ENCODE data around the gene EYA2.
"Not testable (repeated sequence)": the region's sequence is repeated elsewhere in the genome, so short reads cannot be mapped to it uniquely, and the experiment has no call there.

Gene EYA2

DNA sequence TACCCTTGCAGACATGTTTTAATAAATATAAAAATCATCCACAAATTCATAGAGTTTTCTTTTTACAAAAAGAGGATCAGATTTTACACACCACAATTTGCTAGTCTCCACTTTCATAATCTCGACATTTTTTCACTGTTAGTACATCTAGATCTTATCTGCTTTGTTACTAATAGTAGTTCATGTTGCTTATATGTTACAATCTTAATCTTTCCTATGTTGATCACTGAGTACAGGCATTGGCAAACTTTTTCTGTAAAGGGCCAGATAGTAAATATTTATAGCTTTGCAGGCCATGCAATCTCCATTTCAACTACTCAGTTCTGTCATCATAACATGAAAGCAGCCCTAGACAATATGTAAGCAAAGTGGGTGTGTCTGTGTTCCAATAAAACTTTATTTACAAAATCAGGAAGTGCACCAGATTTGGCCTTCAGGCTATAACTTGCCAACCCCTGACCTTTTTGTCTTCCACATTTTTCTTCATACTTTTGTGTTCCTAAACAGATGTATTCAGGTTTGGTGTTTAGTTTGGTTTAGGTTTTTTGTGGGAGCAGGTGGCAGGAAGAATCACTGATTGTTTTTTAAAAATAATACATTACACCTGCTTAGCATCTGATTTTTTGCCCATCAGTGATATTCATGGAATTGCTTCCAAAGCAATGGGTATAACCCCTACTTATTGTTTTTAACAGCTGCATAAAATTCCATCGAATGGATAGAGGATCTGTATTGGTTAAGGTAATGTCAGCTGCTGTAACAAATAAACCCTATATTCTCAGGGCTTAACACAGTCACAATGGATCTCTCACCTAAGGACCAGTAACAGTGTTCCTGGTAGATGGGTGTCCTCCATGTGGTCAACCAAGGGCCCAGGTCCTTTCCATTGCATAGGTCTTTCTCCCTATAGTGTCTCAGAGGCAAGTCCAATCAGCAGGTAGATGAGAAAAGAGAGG is 61.2 kb downstream of the EYA2 start:
- Histone ChIP-seq H3K27ac (ENCODE audit: low read depth, low read length) (no peak overlapping the region), H3K4me1 (ENCODE audit: insufficient read depth, low read length) (no peaks in the 10 kb centered on the region), H3K36me3 (ENCODE audit: insufficient read depth, low read length) (no peaks in the 10 kb centered on the region), H3K9me3 (ENCODE audit: insufficient read depth, low read depth, low read length) (peaks cover 4% of the 10 kb centered on the region), H3K4me3 (ENCODE audit: low read length) (no peak overlapping the region), H3K27me3 (ENCODE audit: insufficient read depth, low read length) (no peaks in the 10 kb centered on the region), H3K9ac (ENCODE audit: low read depth, low read length) (no peak overlapping the region)
- 89% methylated on average over 1 of the region's 2 CpGs for WGBS

DNA sequence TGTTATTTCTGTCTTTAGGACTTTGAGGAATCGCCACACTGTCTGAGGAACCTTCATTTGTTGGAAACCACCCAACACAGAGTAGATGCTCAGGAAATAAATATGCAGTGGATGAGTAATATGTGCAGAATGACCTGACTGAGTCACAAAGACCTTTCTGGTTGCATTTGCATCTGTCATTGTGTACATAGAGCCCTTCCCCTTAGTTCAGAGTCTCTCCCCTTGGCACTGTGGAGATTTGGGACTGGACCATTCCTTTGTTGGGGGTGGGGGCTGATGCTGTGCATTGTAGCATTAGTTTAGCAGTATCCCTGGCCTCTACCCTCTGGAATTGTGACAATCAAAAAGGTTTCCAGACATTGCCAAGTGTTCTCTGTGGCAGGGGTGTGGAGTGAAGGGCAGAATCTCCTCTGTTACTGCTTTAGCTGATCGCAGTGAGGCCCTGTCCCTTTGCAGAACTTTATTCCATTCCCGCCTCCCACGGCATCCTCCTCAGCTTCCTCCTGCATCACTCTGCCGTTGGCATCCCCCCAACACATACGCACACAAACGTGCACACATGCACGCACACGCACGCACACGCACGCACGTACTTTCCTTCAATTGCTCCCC is 64.5 kb downstream of the EYA2 start:
- Histone ChIP-seq H3K36me3 (ENCODE audit: insufficient read depth, low read length) (no peaks in the 10 kb centered on the region), H3K27me3 (ENCODE audit: insufficient read depth, low read length) (no peaks in the 10 kb centered on the region), H3K9ac (ENCODE audit: low read depth, low read length) (no peak overlapping the region), H3K4me3 (ENCODE audit: low read length) (no peak overlapping the region), H3K9me3 (ENCODE audit: insufficient read depth, low read depth, low read length) (peaks cover 4% of the 10 kb centered on the region), H3K27ac (ENCODE audit: low read depth, low read length) (no peak overlapping the region), H3K4me1 (ENCODE audit: insufficient read depth, low read length) (no peaks in the 10 kb centered on the region)
- 91% methylated on average over 13 of the region's 13 CpGs for WGBS

DNA sequence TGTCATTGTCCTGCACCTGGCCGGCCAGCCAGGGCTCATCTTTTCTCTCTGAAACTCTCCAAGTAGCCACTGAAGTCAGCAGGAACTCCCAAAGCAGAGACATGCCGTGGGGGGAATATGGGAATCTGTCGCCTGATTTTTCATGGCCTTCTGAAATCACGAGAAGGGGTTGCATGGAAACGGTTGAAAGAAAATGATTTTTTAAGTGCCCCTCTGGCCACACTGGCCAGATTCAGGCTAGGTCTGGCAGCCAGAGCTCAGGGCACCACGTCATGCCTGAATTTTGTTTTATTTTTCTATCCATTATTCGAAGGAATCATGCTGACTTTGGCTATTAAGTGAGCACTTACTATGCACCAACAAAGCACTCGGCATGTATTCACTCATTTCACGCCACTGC is 65.2 kb downstream of the EYA2 start:
- Histone ChIP-seq H3K4me1 (ENCODE audit: insufficient read depth, low read length) (no peaks in the 10 kb centered on the region), H3K36me3 (ENCODE audit: insufficient read depth, low read length) (no peaks in the 10 kb centered on the region), H3K27me3 (ENCODE audit: insufficient read depth, low read length) (no peaks in the 10 kb centered on the region), H3K27ac (ENCODE audit: low read depth, low read length) (no peak overlapping the region), H3K9ac (ENCODE audit: low read depth, low read length) (no peak overlapping the region), H3K9me3 (ENCODE audit: insufficient read depth, low read depth, low read length) (peaks cover 4% of the 10 kb centered on the region), H3K4me3 (ENCODE audit: low read length) (no peak overlapping the region)
- WGBS: 92% methylated on average over 9 of the region's 9 CpGs

DNA sequence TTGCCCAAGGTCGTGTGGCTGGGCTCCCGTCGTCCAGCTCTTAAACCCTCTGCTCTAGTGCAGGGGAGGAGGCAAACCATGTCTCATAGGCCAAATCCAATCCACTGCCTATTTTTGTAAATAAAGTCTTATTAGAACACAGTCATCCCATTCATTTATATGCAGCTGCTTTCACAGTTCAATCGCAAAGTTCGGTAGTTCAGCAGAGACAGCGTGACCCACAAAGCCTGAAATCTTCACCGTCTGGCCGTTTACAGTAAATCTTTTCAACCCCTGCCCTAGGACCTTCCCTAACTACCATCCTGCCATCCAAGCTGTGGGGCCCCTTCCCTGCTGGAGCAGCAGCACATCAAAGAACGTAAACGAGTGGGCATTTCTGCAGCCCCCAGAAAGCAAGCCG is 65.9 kb downstream of the EYA2 start:
- peaks cover 4% of the 10 kb centered on the region for H3K9me3 ChIP-seq (ENCODE audit: insufficient read depth, low read depth, low read length)
- no peaks in the 10 kb centered on the region for H3K36me3 ChIP-seq (ENCODE audit: insufficient read depth, low read length)
- no peak overlapping the region for H3K9ac ChIP-seq (ENCODE audit: low read depth, low read length)
- H3K27ac ChIP-seq (ENCODE audit: low read depth, low read length): no peak overlapping the region
- no peaks in the 10 kb centered on the region for H3K27me3 ChIP-seq (ENCODE audit: insufficient read depth, low read length)
- no peaks in the 10 kb centered on the region for H3K4me1 ChIP-seq (ENCODE audit: insufficient read depth, low read length)
- no peak overlapping the region for H3K4me3 ChIP-seq (ENCODE audit: low read length)
- 80% methylated on average over 11 of the region's 11 CpGs for WGBS

DNA sequence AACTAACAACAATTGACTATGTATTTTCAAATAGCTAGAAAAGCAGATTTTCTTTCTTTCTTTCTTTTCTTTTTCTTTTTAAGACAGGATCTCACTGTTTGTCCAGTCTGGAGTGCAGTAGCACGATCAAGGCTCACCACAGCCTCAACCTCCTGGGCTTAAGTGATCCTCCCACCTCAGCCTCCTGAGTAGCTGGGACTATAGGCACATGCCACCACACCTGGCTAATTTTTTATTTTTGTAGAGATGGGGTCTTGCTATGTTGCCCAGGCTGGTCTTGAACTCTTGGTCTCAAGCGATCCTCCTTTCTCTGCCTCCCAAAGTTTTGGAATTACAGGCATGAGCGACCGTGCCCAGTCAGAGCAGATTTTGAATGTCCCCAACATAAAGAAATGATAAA is 67.3 kb downstream of the EYA2 start:
- not testable (repeated sequence) for H3K4me1 ChIP-seq (ENCODE audit: insufficient read depth, low read length); H3K27me3 ChIP-seq (ENCODE audit: insufficient read depth, low read length); H3K27ac ChIP-seq (ENCODE audit: low read depth, low read length); H3K36me3 ChIP-seq (ENCODE audit: insufficient read depth, low read length); H3K9me3 ChIP-seq (ENCODE audit: insufficient read depth, low read depth, low read length); H3K4me3 ChIP-seq (ENCODE audit: low read length); H3K9ac ChIP-seq (ENCODE audit: low read depth, low read length)
- WGBS: 93% methylated on average over 4 of the region's 4 CpGs

DNA sequence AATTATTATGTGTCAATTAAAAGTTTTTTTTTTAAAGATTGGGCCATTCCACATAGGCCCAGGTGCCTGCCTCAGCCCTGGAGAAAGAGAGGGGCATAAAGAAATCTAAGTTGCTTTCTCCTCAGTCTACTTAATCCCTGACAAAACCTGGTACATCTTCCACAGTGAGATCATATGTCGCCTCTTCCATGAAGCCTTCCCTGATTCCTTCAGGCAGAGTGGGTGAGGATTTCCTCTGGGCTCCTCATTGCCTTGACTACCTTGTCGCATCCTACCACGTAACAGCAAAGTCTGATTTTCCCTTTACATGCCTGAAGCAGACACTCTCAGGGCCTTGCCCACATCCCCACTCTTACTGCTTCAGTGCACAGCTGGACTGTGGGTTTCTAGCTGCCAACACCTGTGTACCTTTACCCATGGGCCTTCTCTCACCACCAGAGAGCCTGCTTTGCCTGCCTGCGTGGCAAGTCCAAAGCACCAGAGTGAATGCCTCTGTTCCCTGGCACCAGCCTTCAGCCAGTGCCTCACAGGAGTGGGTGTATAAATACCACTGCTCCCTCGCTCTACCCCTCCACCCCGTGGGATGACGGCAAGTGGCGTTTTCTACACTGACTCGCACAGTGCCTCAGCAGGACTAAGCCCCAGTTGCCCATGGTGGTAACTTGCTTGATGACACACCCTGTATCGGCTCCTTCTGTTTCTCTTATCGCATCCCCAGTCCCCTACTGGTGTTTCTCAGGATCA is 68.0 kb downstream of the EYA2 start:
- WGBS: 78% methylated on average over 11 of the region's 11 CpGs

DNA sequence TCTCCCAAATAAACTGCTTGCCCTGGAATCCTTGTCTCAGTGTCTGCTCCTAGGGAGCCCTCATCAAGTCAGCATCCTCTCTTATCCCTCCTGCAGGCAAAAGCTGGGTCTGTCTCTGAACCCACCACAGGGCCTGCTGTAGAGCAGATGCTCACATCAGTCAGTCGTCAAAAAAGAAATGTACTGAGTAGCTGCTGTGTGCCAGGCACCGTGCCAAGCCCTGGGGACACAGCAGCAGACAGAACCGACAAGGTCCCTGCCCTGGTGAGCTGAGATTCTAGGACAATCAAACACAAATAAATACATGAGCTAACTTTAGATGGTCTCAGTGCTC is 68.5 kb downstream of the EYA2 start:
- Histone ChIP-seq H3K36me3 (ENCODE audit: insufficient read depth, low read length) (no peaks in the 10 kb centered on the region), H3K27me3 (ENCODE audit: insufficient read depth, low read length) (no peaks in the 10 kb centered on the region), H3K9me3 (ENCODE audit: insufficient read depth, low read depth, low read length) (no peaks in the 10 kb centered on the region), H3K27ac (ENCODE audit: low read depth, low read length) (no peak overlapping the region), H3K4me1 (ENCODE audit: insufficient read depth, low read length) (no peaks in the 10 kb centered on the region), H3K9ac (ENCODE audit: low read depth, low read length) (no peak overlapping the region), H3K4me3 (ENCODE audit: low read length) (no peak overlapping the region)
- 87% methylated on average over 3 of the region's 3 CpGs for WGBS

More for the DNA sequence above, 68.0 kb downstream of the EYA2 start:
- Histone ChIP-seq H3K36me3 (ENCODE audit: insufficient read depth, low read length) (no peaks in the 10 kb centered on the region), H3K4me1 (ENCODE audit: insufficient read depth, low read length) (no peaks in the 10 kb centered on the region), H3K27ac (ENCODE audit: low read depth, low read length) (no peak overlapping the region), H3K9me3 (ENCODE audit: insufficient read depth, low read depth, low read length) (no peaks in the 10 kb centered on the region), H3K4me3 (ENCODE audit: low read length) (no peak overlapping the region), H3K27me3 (ENCODE audit: insufficient read depth, low read length) (no peaks in the 10 kb centered on the region), H3K9ac (ENCODE audit: low read depth, low read length) (no peak overlapping the region)

DNA sequence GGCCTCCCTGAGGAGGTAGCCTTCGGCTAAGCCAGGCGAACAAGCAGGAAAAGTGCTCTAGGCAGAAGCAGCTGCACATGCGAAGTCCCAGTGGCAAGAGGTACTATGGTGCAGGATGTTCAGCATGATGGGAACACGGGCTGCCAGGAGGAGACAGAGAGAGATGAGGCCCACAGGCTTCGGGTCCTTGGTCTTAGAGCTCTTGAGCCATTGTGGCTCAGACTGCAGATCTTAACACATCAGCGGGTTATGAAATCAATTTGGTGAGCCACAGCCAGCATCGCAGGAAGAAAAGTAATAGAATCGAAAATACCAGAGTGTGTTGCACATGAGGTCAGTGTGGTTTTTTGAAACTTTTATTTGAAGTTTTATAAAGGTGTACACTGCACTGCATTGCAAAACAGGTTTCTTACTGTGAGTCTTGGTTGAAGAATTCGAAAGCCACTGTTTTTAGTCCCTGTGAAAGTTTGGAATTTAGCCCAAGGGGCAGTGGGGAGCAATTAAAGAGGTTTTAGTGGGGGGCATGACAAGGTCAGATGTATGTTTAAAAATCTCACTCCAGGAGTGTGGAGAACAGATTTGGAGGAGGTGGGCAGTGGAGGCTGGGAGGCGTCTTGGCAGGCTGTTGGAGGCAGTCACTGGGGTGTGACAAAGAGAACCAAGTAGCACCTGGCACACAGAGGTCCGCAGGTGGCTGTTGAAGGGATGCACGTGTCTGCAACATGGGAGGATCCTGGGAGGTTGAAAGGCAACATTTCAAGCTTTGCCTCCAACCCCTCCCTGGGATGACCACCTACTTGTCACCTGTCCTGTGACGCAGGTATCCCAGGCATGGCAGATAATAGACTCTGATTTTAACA is 69.3 kb downstream of the EYA2 start:
- H3K9ac ChIP-seq (ENCODE audit: low read depth, low read length): no peak overlapping the region
- no peak overlapping the region for H3K4me3 ChIP-seq (ENCODE audit: low read length)
- no peak overlapping the region for H3K27ac ChIP-seq (ENCODE audit: low read depth, low read length)
- no peaks in the 10 kb centered on the region for H3K9me3 ChIP-seq (ENCODE audit: insufficient read depth, low read depth, low read length)
- 92% methylated on average over 13 of the region's 13 CpGs for WGBS
- H3K4me1 ChIP-seq (ENCODE audit: insufficient read depth, low read length): no peaks in the 10 kb centered on the region
- H3K36me3 ChIP-seq (ENCODE audit: insufficient read depth, low read length): no peaks in the 10 kb centered on the region
- H3K27me3 ChIP-seq (ENCODE audit: insufficient read depth, low read length): no peaks in the 10 kb centered on the region

DNA sequence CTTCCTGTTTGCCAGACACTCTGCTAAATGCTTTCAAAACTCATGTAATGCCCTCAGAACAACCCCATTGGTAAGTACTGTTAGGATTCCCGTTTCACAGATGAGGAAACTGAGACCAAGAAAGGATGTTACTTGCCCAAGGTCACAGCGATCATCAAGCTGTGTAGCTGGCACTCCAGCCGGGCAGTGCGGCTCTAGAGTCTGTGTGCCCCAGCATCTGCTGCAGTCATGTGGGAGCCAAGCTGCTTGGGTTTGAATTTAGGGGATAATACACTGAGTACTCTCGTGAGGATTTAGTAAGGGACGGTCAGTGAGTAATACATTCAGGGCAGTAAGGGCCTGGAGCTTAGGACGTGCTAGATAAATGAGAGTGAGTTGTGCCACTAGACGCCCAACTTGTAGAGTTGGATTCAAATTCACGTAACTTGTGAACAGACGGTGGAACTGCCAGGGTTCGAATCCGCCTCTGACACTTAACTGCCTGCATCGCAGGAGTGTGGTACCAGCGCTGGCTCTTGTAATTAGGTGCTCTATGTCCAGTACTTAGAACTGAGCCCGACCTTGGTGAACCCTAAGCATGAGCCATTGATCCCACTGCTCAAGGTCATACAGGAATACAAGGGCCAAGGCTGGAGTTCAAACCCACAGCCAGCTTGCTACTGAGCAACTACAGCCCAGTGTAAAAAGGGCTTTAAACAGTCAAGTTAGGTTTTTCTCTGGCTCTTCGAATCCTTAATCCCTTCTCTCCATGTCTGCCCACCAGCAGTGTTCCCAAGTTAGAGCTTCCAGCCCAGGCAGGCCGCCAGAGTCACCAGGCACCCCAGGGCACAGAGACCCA is 70.2 kb downstream of the EYA2 start:
- Histone ChIP-seq H3K4me3 (ENCODE audit: low read length) (no peak overlapping the region), H3K36me3 (ENCODE audit: insufficient read depth, low read length) (no peaks in the 10 kb centered on the region), H3K9ac (ENCODE audit: low read depth, low read length) (no peak overlapping the region), H3K4me1 (ENCODE audit: insufficient read depth, low read length) (no peaks in the 10 kb centered on the region), H3K9me3 (ENCODE audit: insufficient read depth, low read depth, low read length) (no peaks in the 10 kb centered on the region), H3K27me3 (ENCODE audit: insufficient read depth, low read length) (no peaks in the 10 kb centered on the region), H3K27ac (ENCODE audit: low read depth, low read length) (no peak overlapping the region)
- 94% methylated on average over 17 of the region's 17 CpGs for WGBS

DNA sequence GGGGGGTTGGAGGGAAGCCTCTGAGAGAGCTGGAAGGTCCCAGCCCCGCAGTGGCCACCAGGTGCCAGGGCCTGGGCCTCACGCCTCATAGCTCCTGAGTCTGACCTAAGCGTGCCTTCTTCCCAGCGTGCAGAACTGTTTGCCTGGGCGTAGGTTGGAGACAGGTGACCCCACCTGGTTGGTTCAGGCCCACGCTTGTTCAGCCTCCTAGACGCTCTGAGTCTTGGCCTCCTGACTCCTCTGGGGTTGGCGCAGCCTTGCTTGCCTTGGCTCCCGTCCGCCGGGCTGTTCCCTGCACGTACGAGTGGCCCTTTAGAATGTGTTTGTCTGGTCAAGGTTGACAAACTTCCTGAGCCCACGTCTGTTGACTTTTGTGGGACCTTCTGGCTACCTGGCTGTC is 70.8 kb downstream of the EYA2 start:
- H3K4me1 ChIP-seq (ENCODE audit: insufficient read depth, low read length): no peaks in the 10 kb centered on the region
- no peaks in the 10 kb centered on the region for H3K27me3 ChIP-seq (ENCODE audit: insufficient read depth, low read length)
- H3K9ac ChIP-seq (ENCODE audit: low read depth, low read length): no peak overlapping the region
- 95% methylated on average over 14 of the region's 14 CpGs for WGBS
- H3K9me3 ChIP-seq (ENCODE audit: insufficient read depth, low read depth, low read length): no peaks in the 10 kb centered on the region
- H3K27ac ChIP-seq (ENCODE audit: low read depth, low read length): no peak overlapping the region
- no peaks in the 10 kb centered on the region for H3K36me3 ChIP-seq (ENCODE audit: insufficient read depth, low read length)
- no peak overlapping the region for H3K4me3 ChIP-seq (ENCODE audit: low read length)

Measured in HUES64 (cell line).